GM08714 (cell line): ENCODE data around the gene EPDR1.

Source experiments
- H3K4me3 ChIP-seq: fragments of 200-500 bp; sonication (Bioruptor generic); 2 replicates; pipeline ENCODE4 v1.5.1; 2014; ENCODE audit warnings: mild to moderate bottlenecking, low read length, inconsistent platforms
- ZNF274 ChIP-seq: IDR thresholded peaks from 2 replicates; pipeline ENCODE4 v1.6.1; 2012; ENCODE audit warnings: mild to moderate bottlenecking, low read depth, low read length

Gene EPDR1

GRCh38 chr7:37984750-37985390 lies 64.4 kb downstream of the EPDR1 start:
- no peak for TF ChIP-seq ZNF274

GRCh38 chr7:37986908-37987330 lies 66.5 kb downstream of the EPDR1 start:
- no peak for TF ChIP-seq ZNF274
- no peak overlapping the region for H3K4me3 ChIP-seq

More at GRCh38 chr7:37984750-37985390, 64.4 kb downstream of the EPDR1 start:
- no peak overlapping the region for H3K4me3 ChIP-seq

GRCh38 chr7:37987732-37988131 lies 67.3 kb downstream of the EPDR1 start:
- no peak for TF ChIP-seq ZNF274
- H3K4me3 ChIP-seq = no peak overlapping the region

- no peak for TF ChIP-seq ZNF274
- H3K4me3 ChIP-seq = no peak overlapping the region
Measured at GRCh38 chr7:37988721-37989650, 68.5 kb downstream of the EPDR1 start.

GRCh38 chr7:37990337-37990736 lies 69.9 kb downstream of the EPDR1 start:
- no peak overlapping the region for H3K4me3 ChIP-seq
- no peak for TF ChIP-seq ZNF274

- TF ChIP-seq ZNF274 = no peak
- H3K4me3 ChIP-seq = no peak overlapping the region
Measured at GRCh38 chr7:37993060-37993501, 72.6 kb downstream of the EPDR1 start.

- TF ChIP-seq ZNF274 = no peak
- no peak overlapping the region for H3K4me3 ChIP-seq
Measured at GRCh38 chr7:37999673-38000072, 79.2 kb downstream of the EPDR1 start.

- no peak for TF ChIP-seq ZNF274
- H3K4me3 ChIP-seq = no peak overlapping the region
Measured at GRCh38 chr7:38000272-38000671, 79.8 kb downstream of the EPDR1 start.
